Peyer's patch (tissue), 4 donors: ENCODE data around the gene TMEM19.

ENCODE experiments used
- POLR2A ChIP-seq, 2 donors: fragments of 450-650 bp; IDR thresholded peaks; one replicate each; pipeline ENCODE4 v1.5.1; 2017; ENCODE audit warnings: antibody characterized with exemption in 2 of 2, mild to moderate bottlenecking in 2 of 2, moderate library complexity in 2 of 2
- TF ChIP-seq, protein P1 (sequence below), 6 experiments: fragments of 450-650 bp in 4 of 6; fragments of 200-600 bp in 2 of 6; sonication (generic) in 1 of 6; IDR thresholded peaks; one replicate each; pipeline ENCODE4 v1.5.1; 2017 to 2019; ENCODE audit warnings: antibody characterized with exemption in 6 of 6, mild to moderate bottlenecking in 3 of 6, moderate library complexity in 1 of 6

DNA sequence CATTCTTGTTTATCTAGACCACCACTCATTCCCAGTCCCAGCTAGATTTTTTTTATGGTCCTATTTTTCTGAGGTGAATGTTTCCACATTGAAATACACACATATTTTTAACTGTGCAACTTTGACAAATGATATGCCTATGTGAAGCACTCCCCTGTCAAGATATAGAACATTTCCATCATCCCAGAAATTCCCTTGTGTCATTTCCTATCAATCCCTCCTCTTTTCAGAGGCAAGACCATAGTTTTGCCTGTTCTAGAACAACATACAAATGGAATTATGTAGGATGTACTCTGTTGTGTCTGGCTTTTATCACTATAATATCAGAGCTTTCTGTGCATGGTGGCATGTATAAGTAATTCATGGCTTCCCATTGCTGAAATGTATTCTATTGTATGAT lies 32.7 kb downstream of the TMEM19 start:
- TF ChIP-seq, protein P1, sequence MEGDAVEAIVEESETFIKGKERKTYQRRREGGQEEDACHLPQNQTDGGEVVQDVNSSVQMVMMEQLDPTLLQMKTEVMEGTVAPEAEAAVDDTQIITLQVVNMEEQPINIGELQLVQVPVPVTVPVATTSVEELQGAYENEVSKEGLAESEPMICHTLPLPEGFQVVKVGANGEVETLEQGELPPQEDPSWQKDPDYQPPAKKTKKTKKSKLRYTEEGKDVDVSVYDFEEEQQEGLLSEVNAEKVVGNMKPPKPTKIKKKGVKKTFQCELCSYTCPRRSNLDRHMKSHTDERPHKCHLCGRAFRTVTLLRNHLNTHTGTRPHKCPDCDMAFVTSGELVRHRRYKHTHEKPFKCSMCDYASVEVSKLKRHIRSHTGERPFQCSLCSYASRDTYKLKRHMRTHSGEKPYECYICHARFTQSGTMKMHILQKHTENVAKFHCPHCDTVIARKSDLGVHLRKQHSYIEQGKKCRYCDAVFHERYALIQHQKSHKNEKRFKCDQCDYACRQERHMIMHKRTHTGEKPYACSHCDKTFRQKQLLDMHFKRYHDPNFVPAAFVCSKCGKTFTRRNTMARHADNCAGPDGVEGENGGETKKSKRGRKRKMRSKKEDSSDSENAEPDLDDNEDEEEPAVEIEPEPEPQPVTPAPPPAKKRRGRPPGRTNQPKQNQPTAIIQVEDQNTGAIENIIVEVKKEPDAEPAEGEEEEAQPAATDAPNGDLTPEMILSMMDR (IDR thresholded peaks at IDR 0.05): no peak
- TF ChIP-seq POLR2A (IDR thresholded peaks at IDR 0.05): no peak
